ENCODE results near the gene RSPH1. TPM values are rescaled to one million over a fixed set of nuclear protein-coding genes. Genes with fewer than 3 reads are reported as not detected.

Gene RSPH1
- total RNA-seq, 6 donors from 2014 or later: 0.46 to 68.4 (median 13.4) TPM

DNA sequence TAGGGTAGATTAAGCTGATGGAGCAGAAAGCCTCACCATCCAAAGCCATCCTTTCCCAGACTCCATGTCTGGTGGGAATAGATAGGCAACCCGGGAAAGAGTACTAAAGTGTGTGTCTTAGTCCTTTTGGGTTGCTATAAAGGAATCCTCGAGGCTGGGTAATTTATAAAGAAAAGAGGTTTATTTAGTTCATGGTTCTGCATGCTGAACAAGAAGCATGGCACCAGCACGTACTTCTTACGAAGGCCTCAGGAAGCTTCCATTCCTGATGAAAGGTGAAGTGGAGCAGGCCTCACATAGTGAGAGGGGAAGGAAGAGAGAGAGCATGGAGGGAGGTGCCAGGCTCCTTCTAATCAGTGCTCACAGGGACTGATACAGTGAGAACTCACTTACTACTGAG lies 11.4 kb upstream of the RSPH1 start:
- no peaks in the 10 kb centered on the region for H3K36me3 ChIP-seq
- DNase-seq (no peak), ATAC-seq (ENCODE audit: low FRiP score in 2 of 2) (no peak)
- WGBS, 2 donors: 93 to 96% methylated on average over 4 of the region's 4 CpGs
- no peaks in the 10 kb centered on the region for H3K4me1 ChIP-seq
- H3K4me3 ChIP-seq: no peak overlapping the region
- H3K27me3 ChIP-seq: no peaks in the 10 kb centered on the region
- no peak overlapping the region for H3K27ac ChIP-seq
- no peaks in the 10 kb centered on the region for H3K9me3 ChIP-seq
- TF ChIP-seq EP300 (IDR thresholded peaks at IDR 0.05): no peak
- no peak for TF ChIP-seq POLR2A (IDR thresholded peaks at IDR 0.05)

- DNase-seq (no peak), ATAC-seq (ENCODE audit: low FRiP score in 2 of 2) (peak in 1 of 2 donors; percentile 24)
- Histone ChIP-seq H3K9me3 (no peaks in the 10 kb centered on the region), H3K4me3 (no peak overlapping the region), H3K4me1 (no peaks in the 10 kb centered on the region), H3K27ac (no peak overlapping the region), H3K27me3 (no peaks in the 10 kb centered on the region), H3K36me3 (no peaks in the 10 kb centered on the region)
- no peak for TF ChIP-seq POLR2A (IDR thresholded peaks at IDR 0.05)
- TF ChIP-seq POLR2AphosphoS5 (IDR thresholded peaks at IDR 0.05): no peak
- no peak for TF ChIP-seq CTCF (IDR thresholded peaks at IDR 0.05)
- no peak for TF ChIP-seq EP300 (IDR thresholded peaks at IDR 0.05)
- 74 to 77% methylated on average over 3 of the region's 3 CpGs for WGBS, 2 donors
Measured at GRCh38 chr21:42505090-42505726, 9.2 kb upstream of the RSPH1 start.

- no peak overlapping the region for H3K4me3 ChIP-seq
- no peaks in the 10 kb centered on the region for H3K9me3 ChIP-seq
- 63 to 65% methylated on average over 4 of the region's 4 CpGs for WGBS, 2 donors
- TF ChIP-seq POLR2AphosphoS5 (IDR thresholded peaks at IDR 0.05): no peak
- no peak for TF ChIP-seq CTCF (IDR thresholded peaks at IDR 0.05)
- no peak for TF ChIP-seq EP300 (IDR thresholded peaks at IDR 0.05)
- TF ChIP-seq POLR2A (IDR thresholded peaks at IDR 0.05): no peak
- no peaks in the 10 kb centered on the region for H3K36me3 ChIP-seq
- no peak overlapping the region for H3K27ac ChIP-seq
- ATAC-seq (ENCODE audit: low FRiP score in 2 of 2) (no peak), DNase-seq (no peak)
- no peaks in the 10 kb centered on the region for H3K27me3 ChIP-seq
- no peaks in the 10 kb centered on the region for H3K4me1 ChIP-seq
Measured at GRCh38 chr21:42503711-42504110, 7.7 kb upstream of the RSPH1 start.

- peak overlapping the region in 1 of 4 donors; percentile 13 for H3K27ac ChIP-seq
- no peak overlapping the region for H3K4me3 ChIP-seq
- WGBS, 2 donors: 54 to 73% methylated on average over 5 of the region's 5 CpGs
- no peaks in the 10 kb centered on the region for H3K36me3 ChIP-seq
- no peaks in the 10 kb centered on the region for H3K9me3 ChIP-seq
- DNase-seq: no peak
- no peak for ATAC-seq (ENCODE audit: low FRiP score in 2 of 2)
- no peak for TF ChIP-seq POLR2AphosphoS5 (IDR thresholded peaks at IDR 0.05)
- TF ChIP-seq EP300 (IDR thresholded peaks at IDR 0.05): no peak
- no peak for TF ChIP-seq CTCF (IDR thresholded peaks at IDR 0.05)
- TF ChIP-seq POLR2A (IDR thresholded peaks at IDR 0.05): no peak
- no peaks in the 10 kb centered on the region for H3K27me3 ChIP-seq
- peaks cover under 1 to 10% (median 7%) of the 10 kb centered on the region in 4 donors for H3K4me1 ChIP-seq
Measured at GRCh38 chr21:42500736-42501135, 4.7 kb upstream of the RSPH1 start.

GRCh38 chr21:42500225-42500624 lies 4.2 kb upstream of the RSPH1 start:
- Histone ChIP-seq H3K27ac (no peak overlapping the region), H3K27me3 (no peaks in the 10 kb centered on the region), H3K4me3 (no peak overlapping the region), H3K4me1 (peaks cover 6 to 15% (median 11%) of the 10 kb centered on the region in 4 donors), H3K36me3 (no peaks in the 10 kb centered on the region), H3K9me3 (no peaks in the 10 kb centered on the region)
- 80 to 82% methylated on average over 4 of the region's 4 CpGs for WGBS, 2 donors
- ATAC-seq (ENCODE audit: low FRiP score in 2 of 2) (no peak), DNase-seq (no peak)
- no peak for TF ChIP-seq EP300 (IDR thresholded peaks at IDR 0.05)
- no peak for TF ChIP-seq POLR2AphosphoS5 (IDR thresholded peaks at IDR 0.05)
- TF ChIP-seq CTCF (IDR thresholded peaks at IDR 0.05): no peak
- no peak for TF ChIP-seq POLR2A (IDR thresholded peaks at IDR 0.05)

Data from upper lobe of left lung (tissue), 6 donors.